Mucosa of rectum (tissue), 2 donors: ENCODE measurements around the gene ROR2.

ENCODE experiments used
- H3K27ac ChIP-seq, 2 donors: one replicate each; pipeline ENCODE4 v1.7.0; 2013; ENCODE audit warnings: inconsistent platforms in 2 of 2, low read depth in 2 of 2, low read length in 2 of 2
- H3K27me3 ChIP-seq, 2 donors: one replicate each; pipeline ENCODE4 v1.7.0; 2013; ENCODE audit warnings: low read length in 2 of 2; ENCODE audit not compliant: control insufficient read depth in 2 of 2, insufficient read depth in 2 of 2
- H3K36me3 ChIP-seq, 2 donors: one replicate each; pipeline ENCODE4 v1.7.0; 2013; ENCODE audit warnings: low read length in 2 of 2; ENCODE audit not compliant: control insufficient read depth in 2 of 2, insufficient read depth in 2 of 2
- H3K4me1 ChIP-seq, 2 donors: one replicate each; pipeline ENCODE4 v1.7.0; 2013; ENCODE audit warnings: low read length in 2 of 2, mild to moderate bottlenecking in 1 of 2; ENCODE audit not compliant: control insufficient read depth in 2 of 2, insufficient read depth in 2 of 2
- H3K4me3 ChIP-seq, 2 donors: one replicate each; pipeline ENCODE4 v1.7.0; 2013; ENCODE audit warnings: low read length in 2 of 2
- H3K9ac ChIP-seq, 2 donors: one replicate each; pipeline ENCODE4 v1.7.0; 2013; ENCODE audit warnings: low read length in 2 of 2, low read depth in 1 of 2, mild to moderate bottlenecking in 1 of 2
- H3K9me3 ChIP-seq, 2 donors: one replicate each; pipeline ENCODE4 v1.7.0; 2013; ENCODE audit warnings: low read length in 2 of 2; ENCODE audit not compliant: control insufficient read depth in 2 of 2
- donor health status: healthy.
- donor health status: Normal muscosa, but diverticular disease.

The ROR2 gene

DNA sequence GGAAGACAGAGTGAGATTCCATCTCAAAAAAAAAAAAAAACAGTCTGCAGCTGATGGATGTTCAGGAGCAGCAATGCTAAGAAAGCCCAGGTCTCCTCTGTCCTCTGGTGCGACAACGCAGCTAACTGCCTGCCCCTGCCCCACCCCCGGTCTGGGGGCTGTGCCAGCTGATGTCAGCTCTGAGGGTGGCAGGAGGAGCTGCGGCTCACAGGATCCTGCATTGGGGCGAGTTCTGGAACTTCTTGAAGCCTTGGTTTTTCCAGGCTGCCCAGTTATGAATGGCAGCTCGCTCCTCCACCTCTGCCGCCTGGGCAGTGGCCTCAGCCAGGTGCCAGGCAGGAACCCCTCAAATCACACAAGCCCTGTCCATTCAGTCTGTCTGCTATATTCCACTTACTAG lies 113.5 kb downstream of the ROR2 start:
- Histone ChIP-seq H3K27ac (no peak overlapping the region), H3K4me1 (peaks cover 0 to 8% of the 10 kb centered on the region in 2 donors), H3K36me3 (no peaks in the 10 kb centered on the region), H3K9me3 (no peaks in the 10 kb centered on the region), H3K27me3 (no peaks in the 10 kb centered on the region), H3K9ac (no peak overlapping the region), H3K4me3 (no peak overlapping the region)

DNA sequence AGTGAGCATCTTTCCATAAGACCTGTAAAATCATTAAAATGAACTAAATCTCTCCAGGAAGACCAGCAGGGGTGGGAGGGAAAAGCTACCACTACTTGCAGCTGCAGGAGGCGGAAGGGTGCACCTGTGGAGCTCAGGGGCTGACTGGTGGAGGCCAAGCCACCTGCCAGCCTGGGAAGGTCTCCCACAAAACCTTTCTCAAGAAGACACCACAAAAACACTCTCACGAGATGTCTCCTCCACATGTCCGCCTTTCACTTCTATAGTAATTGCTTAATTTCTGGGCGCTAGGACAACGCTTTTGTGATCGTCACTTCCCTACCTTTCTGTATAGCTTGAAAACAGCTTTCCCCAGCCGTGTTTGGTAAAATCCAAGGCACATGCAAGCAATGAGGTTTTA lies 114.4 kb downstream of the ROR2 start:
- no peak overlapping the region for H3K4me3 ChIP-seq
- H3K9me3 ChIP-seq = no peaks in the 10 kb centered on the region
- H3K27me3 ChIP-seq = no peaks in the 10 kb centered on the region
- no peak overlapping the region for H3K27ac ChIP-seq
- no peak overlapping the region for H3K9ac ChIP-seq
- H3K4me1 ChIP-seq = peaks cover 0 to 8% of the 10 kb centered on the region in 2 donors
- no peaks in the 10 kb centered on the region for H3K36me3 ChIP-seq

DNA sequence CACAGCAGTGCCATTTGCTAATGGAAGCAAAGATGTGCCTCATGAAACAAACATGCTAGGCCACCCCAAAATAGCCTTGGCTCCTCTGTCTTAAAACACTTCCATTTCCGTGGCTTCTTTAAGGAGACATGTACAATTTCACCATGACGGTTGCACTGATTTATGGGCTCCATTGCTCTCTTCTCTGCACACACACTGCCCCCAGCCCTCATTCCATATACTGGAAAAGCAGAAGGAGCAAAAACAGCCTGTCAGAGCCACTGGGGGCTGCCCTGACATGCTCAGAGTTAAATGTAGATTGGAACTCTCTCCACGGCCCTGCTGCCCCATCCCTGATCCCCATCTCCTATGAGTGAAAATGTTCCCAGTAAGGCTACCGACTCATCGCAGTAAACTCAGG lies 114.8 kb downstream of the ROR2 start:
- H3K9ac ChIP-seq = no peak overlapping the region
- no peaks in the 10 kb centered on the region for H3K27me3 ChIP-seq
- H3K9me3 ChIP-seq = no peaks in the 10 kb centered on the region
- H3K4me1 ChIP-seq = peaks cover 0 to 8% of the 10 kb centered on the region in 2 donors
- H3K4me3 ChIP-seq = no peak overlapping the region
- no peaks in the 10 kb centered on the region for H3K36me3 ChIP-seq
- no peak overlapping the region for H3K27ac ChIP-seq

DNA sequence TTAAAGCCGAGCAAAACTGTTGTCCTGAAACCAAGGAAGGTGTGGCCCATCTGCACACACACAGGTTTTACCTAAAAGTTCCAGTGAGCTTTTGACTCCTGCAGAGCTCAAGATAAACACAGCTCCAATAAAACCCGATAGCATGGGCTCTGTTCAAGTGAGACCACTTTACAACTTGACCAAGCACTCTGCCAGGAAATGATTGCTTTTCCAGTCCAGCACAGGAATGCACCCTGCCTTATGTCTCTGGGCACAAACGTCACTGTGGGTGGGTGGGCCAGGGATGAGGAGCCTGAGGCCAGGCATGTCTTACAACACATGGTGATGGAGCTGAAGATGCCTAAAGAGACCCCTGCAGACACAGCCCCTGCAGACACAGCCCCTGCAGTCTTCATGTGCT lies 115.3 kb downstream of the ROR2 start:
- Histone ChIP-seq H3K36me3 (no peaks in the 10 kb centered on the region), H3K4me1 (peaks cover 0 to 8% of the 10 kb centered on the region in 2 donors), H3K9ac (no peak overlapping the region), H3K4me3 (no peak overlapping the region), H3K27me3 (no peaks in the 10 kb centered on the region), H3K9me3 (no peaks in the 10 kb centered on the region), H3K27ac (no peak overlapping the region)

DNA sequence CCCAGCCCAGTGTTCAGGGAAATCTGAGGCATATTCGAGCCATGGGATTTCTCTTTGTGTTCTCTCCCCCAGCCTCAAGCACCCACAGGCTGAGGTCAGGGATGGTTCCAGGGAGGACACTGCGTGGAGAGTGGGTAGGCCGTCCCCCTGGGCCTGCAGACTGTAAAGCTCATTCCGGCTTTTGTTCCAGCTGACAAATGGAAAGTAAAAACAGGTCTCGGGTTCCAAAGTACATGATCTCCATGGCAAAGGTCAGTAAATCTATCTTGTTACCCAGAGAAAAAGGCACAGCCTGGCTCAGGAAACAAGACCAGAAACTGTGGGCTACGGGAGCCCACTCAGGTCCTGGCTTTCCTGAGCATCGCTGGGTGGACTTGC lies 116.2 kb downstream of the ROR2 start:
- peaks cover 0 to 8% of the 10 kb centered on the region in 2 donors for H3K4me1 ChIP-seq
- no peaks in the 10 kb centered on the region for H3K36me3 ChIP-seq
- no peak overlapping the region for H3K9ac ChIP-seq
- no peak overlapping the region for H3K27ac ChIP-seq
- H3K4me3 ChIP-seq = no peak overlapping the region
- H3K9me3 ChIP-seq = no peaks in the 10 kb centered on the region
- no peaks in the 10 kb centered on the region for H3K27me3 ChIP-seq

DNA sequence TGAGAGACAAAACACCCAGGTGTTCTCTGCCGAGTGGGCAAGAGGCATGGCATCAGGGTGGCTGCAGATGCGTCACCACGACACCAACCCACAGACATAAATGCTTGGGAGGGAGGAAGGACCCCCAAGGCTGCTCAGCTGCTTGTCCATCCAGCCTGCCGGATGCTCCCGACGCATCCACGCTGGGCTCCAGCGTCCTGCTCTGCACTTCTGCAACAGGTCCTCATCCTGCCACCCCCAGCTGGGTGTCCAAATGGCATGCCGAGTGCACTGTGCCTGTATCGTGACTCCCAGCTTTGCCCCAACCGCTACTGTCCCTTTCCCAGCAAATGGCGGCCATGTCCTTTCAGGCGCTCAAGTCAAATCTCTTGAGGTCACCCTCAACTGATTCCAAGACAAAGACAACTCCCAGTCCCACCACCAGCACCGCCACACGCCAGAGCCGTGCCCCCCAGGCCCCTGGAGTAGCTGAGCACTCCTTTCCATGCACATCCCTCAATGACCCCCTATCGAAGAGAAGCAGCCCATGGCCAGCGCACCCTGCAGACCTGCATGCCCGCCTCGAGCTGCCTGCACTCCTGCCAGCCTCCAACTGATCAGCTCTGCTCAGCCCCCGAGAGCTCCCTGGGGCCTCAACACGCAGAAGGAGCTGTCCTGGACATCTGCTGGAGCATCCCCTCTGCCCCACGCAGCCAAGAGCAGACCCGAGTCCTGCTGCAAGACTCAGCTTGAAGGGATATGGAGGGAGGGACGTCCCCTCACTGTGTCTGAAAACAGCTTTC lies 116.7 kb downstream of the ROR2 start:
- Histone ChIP-seq H3K27me3 (no peaks in the 10 kb centered on the region), H3K4me1 (peaks cover 0 to 4% of the 10 kb centered on the region in 2 donors), H3K4me3 (no peak overlapping the region), H3K36me3 (no peaks in the 10 kb centered on the region), H3K9ac (no peak overlapping the region), H3K27ac (no peak overlapping the region), H3K9me3 (no peaks in the 10 kb centered on the region)

DNA sequence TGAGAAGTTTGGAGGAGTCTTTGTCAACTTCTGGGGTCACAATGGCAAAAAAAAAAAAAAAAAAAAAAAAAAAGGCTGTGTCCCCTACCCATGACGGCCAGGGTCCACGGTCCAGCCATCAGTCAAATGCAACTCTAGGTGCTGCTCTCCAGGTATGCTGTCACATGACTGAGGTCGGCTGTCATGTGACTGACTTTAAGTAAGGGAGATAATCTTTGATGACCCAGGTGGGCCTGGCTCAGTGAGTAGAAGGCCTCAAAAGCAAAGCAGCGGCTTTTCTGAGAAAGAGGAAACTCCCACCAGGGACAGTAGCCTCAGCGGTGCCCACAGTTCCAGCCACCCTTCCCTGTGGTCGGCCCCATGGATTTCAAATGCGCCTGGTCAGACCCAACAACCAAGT lies 117.7 kb downstream of the ROR2 start:
- Histone ChIP-seq H3K9me3 (no peaks in the 10 kb centered on the region), H3K27me3 (no peaks in the 10 kb centered on the region), H3K4me3 (no peak overlapping the region), H3K9ac (no peak overlapping the region), H3K27ac (no peak overlapping the region), H3K36me3 (no peaks in the 10 kb centered on the region), H3K4me1 (no peaks in the 10 kb centered on the region)

DNA sequence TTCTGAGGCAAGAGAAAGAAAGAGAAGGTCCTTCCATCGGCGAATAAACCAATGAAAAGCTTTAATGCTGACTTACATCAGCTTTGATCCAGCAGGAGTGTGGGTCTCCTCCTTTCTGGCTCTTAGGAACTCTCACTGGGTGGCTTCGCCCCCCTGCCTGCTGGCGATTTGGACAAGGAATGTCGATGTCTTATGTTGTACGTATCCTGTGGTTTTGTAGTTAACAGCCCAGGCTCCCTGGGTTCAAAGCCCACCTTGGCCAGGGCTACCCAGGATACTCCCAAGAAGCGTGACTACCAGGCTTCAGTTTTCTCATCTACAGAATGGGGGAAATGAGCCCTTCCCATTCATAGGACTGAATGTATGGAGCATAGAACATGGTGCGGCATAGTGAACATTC lies 124.2 kb downstream of the ROR2 start:
- H3K27me3 ChIP-seq = no peaks in the 10 kb centered on the region
- no peaks in the 10 kb centered on the region for H3K9me3 ChIP-seq
- no peak overlapping the region for H3K27ac ChIP-seq
- no peaks in the 10 kb centered on the region for H3K36me3 ChIP-seq
- no peak overlapping the region for H3K9ac ChIP-seq
- no peak overlapping the region for H3K4me3 ChIP-seq
- H3K4me1 ChIP-seq = peaks cover 3 to 13% of the 10 kb centered on the region in 2 donors

DNA sequence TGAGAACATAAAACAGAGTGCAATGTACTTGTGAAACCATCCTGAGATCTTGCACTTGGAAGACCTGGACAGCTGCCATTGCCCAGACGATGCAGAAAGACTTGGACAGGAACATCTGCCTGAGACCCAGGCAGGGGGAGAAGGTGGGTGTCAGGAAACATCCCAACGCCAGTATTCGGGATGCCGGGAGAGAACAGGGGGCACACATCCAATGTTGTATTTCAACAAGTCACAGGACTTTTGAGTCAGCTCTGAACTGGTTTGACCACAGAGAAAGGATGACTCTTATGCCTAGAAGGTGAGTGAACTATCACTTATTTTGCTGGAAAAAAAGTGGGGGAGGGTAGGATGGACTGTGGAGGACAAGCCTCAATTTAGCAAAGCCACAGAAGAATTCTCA lies 124.6 kb downstream of the ROR2 start:
- H3K27ac ChIP-seq = no peak overlapping the region
- peaks cover 3 to 13% of the 10 kb centered on the region in 2 donors for H3K4me1 ChIP-seq
- H3K9ac ChIP-seq = no peak overlapping the region
- H3K9me3 ChIP-seq = no peaks in the 10 kb centered on the region
- H3K36me3 ChIP-seq = no peaks in the 10 kb centered on the region
- H3K4me3 ChIP-seq = no peak overlapping the region
- H3K27me3 ChIP-seq = no peaks in the 10 kb centered on the region

DNA sequence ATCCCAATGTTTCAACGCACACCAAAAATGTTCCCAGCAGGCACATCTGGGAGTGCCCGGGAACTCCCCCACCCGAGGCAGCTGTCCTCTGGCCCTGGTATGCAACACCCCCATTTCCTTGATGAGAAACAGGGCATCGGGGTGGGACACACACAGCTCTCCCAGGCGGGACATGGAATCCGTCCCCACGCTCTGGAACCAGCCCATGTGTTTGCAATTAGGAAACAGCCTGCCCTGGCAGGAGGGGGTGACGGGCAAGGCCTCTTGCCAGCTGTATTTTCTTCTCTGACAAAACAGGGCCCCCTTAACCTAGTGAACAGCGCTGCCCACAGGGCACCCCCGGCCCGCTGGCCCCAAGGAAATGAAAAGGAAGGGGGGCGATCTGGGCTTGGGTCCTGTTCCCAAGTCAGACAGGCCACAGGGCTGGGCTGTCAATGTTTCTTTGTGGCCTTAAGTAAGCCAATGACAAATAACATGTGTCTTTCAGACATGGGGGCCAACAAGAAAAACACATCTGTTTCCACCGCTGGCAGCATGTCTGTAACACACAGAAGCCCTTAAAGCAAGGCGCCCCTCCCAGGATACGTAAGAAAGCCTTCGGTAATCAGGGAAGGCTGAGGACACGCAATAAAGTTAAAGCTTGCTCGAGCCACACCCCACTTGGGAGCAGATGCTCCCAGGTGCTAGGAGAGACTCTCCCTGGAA lies 125.3 kb downstream of the ROR2 start:
- Histone ChIP-seq H3K9me3 (no peaks in the 10 kb centered on the region), H3K27me3 (no peaks in the 10 kb centered on the region), H3K4me3 (no peak overlapping the region), H3K4me1 (peaks cover 3 to 13% of the 10 kb centered on the region in 2 donors), H3K36me3 (no peaks in the 10 kb centered on the region), H3K9ac (no peak overlapping the region), H3K27ac (no peak overlapping the region)
